HK-2 (cell line): ENCODE results near the gene NME4.
"Not testable (repeated sequence)": the region's sequence is repeated elsewhere in the genome, so short reads cannot be mapped to it uniquely, and the experiment has no call there.

ENCODE experiments used
- DNase-seq: peaks from one replicate; pipeline ENCODE4 v3.0.0-alpha.2; 2018; ENCODE audit not compliant: unreplicated experiment

NME4 gene

GRCh38 chr16:376817-377418 is 20.1 kb upstream of the NME4 start:
- DNase-seq: no peak

GRCh38 chr16:377419-377951 is 19.5 kb upstream of the NME4 start:
- no peak for DNase-seq

GRCh38 chr16:378113-378820 is 18.7 kb upstream of the NME4 start:
- DNase-seq: not testable (repeated sequence)

- DNase-seq: no peak
Observed at GRCh38 chr16:378821-379182, 18.2 kb upstream of the NME4 start.

GRCh38 chr16:379183-379960 is 17.6 kb upstream of the NME4 start:
- DNase-seq: no peak

- DNase-seq: no peak
Observed at GRCh38 chr16:379961-380761, 16.8 kb upstream of the NME4 start.

- DNase-seq: no peak
Observed at GRCh38 chr16:380762-381011, 16.3 kb upstream of the NME4 start.

- DNase-seq: peak; percentile 25
Observed at GRCh38 chr16:381012-381788, 15.8 kb upstream of the NME4 start.

- DNase-seq: peak; percentile 45
Observed at GRCh38 chr16:381789-382717, 14.9 kb upstream of the NME4 start, which contains the start of gene PGAP6. Gene PGAP6 (minus strand): TSS chr16:381978. CDS start chr16:381821, 157 bp downstream.

GRCh38 chr16:383326-384051 is 13.5 kb upstream of the NME4 start:
- DNase-seq: no peak

- no peak for DNase-seq
Observed at GRCh38 chr16:386641-387156, 10.3 kb upstream of the NME4 start.

- not testable (repeated sequence) for DNase-seq
Observed at GRCh38 chr16:387761-388666, 9.0 kb upstream of the NME4 start.

GRCh38 chr16:389352-389751 is 7.6 kb upstream of the NME4 start:
- DNase-seq: no peak

GRCh38 chr16:391885-392335 is 5.1 kb upstream of the NME4 start:
- peak; percentile 74 for DNase-seq

- DNase-seq: no peak
Observed at GRCh38 chr16:392450-393030, 4.5 kb upstream of the NME4 start.

- no peak for DNase-seq
Observed at GRCh38 chr16:396199-396598, 800 bp upstream of the NME4 start.

- peak; percentile 41 for DNase-seq
Observed at GRCh38 chr16:396605-397004, 394 bp upstream of the NME4 start.
